Measurements from ENCODE around the gene ACAA1. TPM values are rescaled to one million over a fixed set of nuclear protein-coding genes. Genes with fewer than 3 reads are reported as not detected.

Gene ACAA1
- total RNA-seq, 1 experiment from 2014 or later: 52.0 TPM

DNA sequence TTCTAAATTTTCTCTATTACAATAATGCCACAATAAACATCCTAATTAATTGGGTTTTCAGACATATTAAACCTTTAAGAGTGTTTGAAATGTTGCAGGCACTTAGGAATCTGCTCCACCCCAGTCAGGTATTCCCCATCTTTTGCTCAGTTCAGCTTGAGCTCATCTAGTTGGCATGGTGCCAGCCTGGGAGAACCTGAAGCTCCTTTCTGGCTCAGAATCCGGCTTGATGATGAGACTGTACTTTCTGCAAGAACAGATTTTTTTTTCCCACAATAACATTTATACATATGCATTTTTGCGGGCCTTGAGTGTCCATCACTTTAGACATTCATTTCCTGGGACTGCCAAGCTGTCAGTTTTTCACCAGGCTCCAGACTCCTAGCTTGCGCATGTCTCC lies 20.7 kb upstream of the ACAA1 start:
- no peak for DNase-seq (ENCODE audit: low read depth, low spot score)
- in situ Hi-C loops (cut with HindIII; ENCODE audit: low pct_unique_long_range_greater_than_20kb, low sequenced_read_pairs): no loop called here
- BruUV-seq (replicated peaks): no TSS peak
- no peak for ATAC-seq
- no peaks in the 10 kb centered on the region for H3K4me1 ChIP-seq (ENCODE audit: control insufficient read depth, insufficient read depth, low read length)
- H3K9me3 ChIP-seq (ENCODE audit: control insufficient read depth, insufficient read depth, low read depth, low read length): no peaks in the 10 kb centered on the region
- H3K36me3 ChIP-seq (ENCODE audit: control insufficient read depth, insufficient read depth, low read length): no peaks in the 10 kb centered on the region
- intact Hi-C loops (cut with micrococcal nuclease; ENCODE audit: unreplicated experiment): no loop called here
- TF ChIP-seq, protein P1, sequence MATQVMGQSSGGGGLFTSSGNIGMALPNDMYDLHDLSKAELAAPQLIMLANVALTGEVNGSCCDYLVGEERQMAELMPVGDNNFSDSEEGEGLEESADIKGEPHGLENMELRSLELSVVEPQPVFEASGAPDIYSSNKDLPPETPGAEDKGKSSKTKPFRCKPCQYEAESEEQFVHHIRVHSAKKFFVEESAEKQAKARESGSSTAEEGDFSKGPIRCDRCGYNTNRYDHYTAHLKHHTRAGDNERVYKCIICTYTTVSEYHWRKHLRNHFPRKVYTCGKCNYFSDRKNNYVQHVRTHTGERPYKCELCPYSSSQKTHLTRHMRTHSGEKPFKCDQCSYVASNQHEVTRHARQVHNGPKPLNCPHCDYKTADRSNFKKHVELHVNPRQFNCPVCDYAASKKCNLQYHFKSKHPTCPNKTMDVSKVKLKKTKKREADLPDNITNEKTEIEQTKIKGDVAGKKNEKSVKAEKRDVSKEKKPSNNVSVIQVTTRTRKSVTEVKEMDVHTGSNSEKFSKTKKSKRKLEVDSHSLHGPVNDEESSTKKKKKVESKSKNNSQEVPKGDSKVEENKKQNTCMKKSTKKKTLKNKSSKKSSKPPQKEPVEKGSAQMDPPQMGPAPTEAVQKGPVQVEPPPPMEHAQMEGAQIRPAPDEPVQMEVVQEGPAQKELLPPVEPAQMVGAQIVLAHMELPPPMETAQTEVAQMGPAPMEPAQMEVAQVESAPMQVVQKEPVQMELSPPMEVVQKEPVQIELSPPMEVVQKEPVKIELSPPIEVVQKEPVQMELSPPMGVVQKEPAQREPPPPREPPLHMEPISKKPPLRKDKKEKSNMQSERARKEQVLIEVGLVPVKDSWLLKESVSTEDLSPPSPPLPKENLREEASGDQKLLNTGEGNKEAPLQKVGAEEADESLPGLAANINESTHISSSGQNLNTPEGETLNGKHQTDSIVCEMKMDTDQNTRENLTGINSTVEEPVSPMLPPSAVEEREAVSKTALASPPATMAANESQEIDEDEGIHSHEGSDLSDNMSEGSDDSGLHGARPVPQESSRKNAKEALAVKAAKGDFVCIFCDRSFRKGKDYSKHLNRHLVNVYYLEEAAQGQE (IDR thresholded peaks at IDR 0.05; ENCODE audit: insufficient read depth in 1 of 2, low read depth in 2 of 2, low read length in 1 of 2): no peak
- TF ChIP-seq TCF7L2 (IDR thresholded peaks at IDR 0.05; ENCODE audit: low read depth, low read length) (no peak), POLR2AphosphoS5 (IDR thresholded peaks at IDR 0.05; ENCODE audit: low read depth, low read length) (no peak), SIN3A (IDR thresholded peaks at IDR 0.05; ENCODE audit: borderline replicate concordance, insufficient read depth, low read depth, low read length) (no peak)
- TF ChIP-seq, protein P2, sequence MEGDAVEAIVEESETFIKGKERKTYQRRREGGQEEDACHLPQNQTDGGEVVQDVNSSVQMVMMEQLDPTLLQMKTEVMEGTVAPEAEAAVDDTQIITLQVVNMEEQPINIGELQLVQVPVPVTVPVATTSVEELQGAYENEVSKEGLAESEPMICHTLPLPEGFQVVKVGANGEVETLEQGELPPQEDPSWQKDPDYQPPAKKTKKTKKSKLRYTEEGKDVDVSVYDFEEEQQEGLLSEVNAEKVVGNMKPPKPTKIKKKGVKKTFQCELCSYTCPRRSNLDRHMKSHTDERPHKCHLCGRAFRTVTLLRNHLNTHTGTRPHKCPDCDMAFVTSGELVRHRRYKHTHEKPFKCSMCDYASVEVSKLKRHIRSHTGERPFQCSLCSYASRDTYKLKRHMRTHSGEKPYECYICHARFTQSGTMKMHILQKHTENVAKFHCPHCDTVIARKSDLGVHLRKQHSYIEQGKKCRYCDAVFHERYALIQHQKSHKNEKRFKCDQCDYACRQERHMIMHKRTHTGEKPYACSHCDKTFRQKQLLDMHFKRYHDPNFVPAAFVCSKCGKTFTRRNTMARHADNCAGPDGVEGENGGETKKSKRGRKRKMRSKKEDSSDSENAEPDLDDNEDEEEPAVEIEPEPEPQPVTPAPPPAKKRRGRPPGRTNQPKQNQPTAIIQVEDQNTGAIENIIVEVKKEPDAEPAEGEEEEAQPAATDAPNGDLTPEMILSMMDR (IDR thresholded peaks at IDR 0.05): no peak
- no peak overlapping the region for H3K27ac ChIP-seq (ENCODE audit: low read length)
- no peaks in the 10 kb centered on the region for H3K27me3 ChIP-seq (ENCODE audit: control insufficient read depth, insufficient read depth, low read length)
- no peak overlapping the region for H3K4me3 ChIP-seq (ENCODE audit: low read depth in 2 of 2, low read length in 2 of 2)
- ChIA-PET CTCF (no interaction called here), POLR2A (interaction anchor here (0.7 to 1.3 kb wide), 2 partner anchors 23 to 63 kb away, joined by 4 to 8 read pairs; no protein-coding TSS in a partner anchor)

DNA sequence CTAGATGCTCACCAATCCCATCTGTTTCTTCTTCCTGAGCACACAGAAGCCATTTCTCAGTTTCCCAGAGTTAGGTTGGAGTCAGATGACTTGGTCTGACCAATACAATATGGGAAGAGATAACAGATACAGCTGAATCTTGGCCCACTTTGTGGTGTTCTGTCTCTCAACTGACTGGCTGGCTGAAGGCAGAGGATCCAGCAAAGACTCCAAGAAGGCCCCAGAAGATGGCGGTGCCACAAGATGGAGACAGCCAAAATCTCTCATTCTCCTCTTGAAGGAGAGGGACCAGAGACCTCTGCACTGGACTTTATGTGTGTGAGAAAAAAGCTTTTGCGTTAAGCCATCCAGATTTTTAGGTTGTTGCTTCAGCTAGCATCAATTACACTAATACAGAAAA lies 20.2 kb upstream of the ACAA1 start:
- no TSS peak for BruUV-seq (replicated peaks)
- Histone ChIP-seq H3K4me1 (ENCODE audit: control insufficient read depth, insufficient read depth, low read length) (no peaks in the 10 kb centered on the region), H3K36me3 (ENCODE audit: control insufficient read depth, insufficient read depth, low read length) (no peaks in the 10 kb centered on the region), H3K4me3 (ENCODE audit: low read depth in 2 of 2, low read length in 2 of 2) (no peak overlapping the region), H3K27me3 (ENCODE audit: control insufficient read depth, insufficient read depth, low read length) (no peaks in the 10 kb centered on the region), H3K9me3 (ENCODE audit: control insufficient read depth, insufficient read depth, low read depth, low read length) (no peaks in the 10 kb centered on the region), H3K27ac (ENCODE audit: low read length) (no peak overlapping the region)
- no peak for DNase-seq (ENCODE audit: low read depth, low spot score)
- intact Hi-C loops (cut with micrococcal nuclease; ENCODE audit: unreplicated experiment) (no loop called here), in situ Hi-C loops (cut with HindIII; ENCODE audit: low pct_unique_long_range_greater_than_20kb, low sequenced_read_pairs) (no loop called here)
- CTCF ChIA-PET: interaction anchor here (0.6 kb wide), 1 partner anchor 40 kb away, joined by 10 read pairs; no protein-coding TSS in a partner anchor
- POLR2A ChIA-PET: interaction anchor here (1.3 kb wide), 1 partner anchor 64 kb away, joined by 4 read pairs; no protein-coding TSS in a partner anchor
- no peak for ATAC-seq
- TF ChIP-seq, protein P2 (IDR thresholded peaks at IDR 0.05): no peak
